Naive thymus-derived CD8-positive, alpha-beta T cell (primary cell): Measurements from ENCODE around the gene KMT5C. TPM values are rescaled to one million over a fixed set of nuclear protein-coding genes. Genes with fewer than 3 reads are reported as not detected.

Experiments used
- ATAC-seq, 2 donors: fragments of 150-1000 bp; cut with Tn5 transposase in 1 of 2; sonication (Bioruptor Pico), chemical (Tn5 transposase) in 1 of 2; 1 replicate in 1 of 2; 2 replicates in 1 of 2; pipeline ENCODE4 v1.10.0; 2021; ENCODE audit warnings: mild to moderate bottlenecking in 2 of 2, moderate library complexity in 2 of 2
- POLR2A ChIA-PET: fragments of 350-600 bp; sonication (Branson Sonifier 250); formaldehyde crosslinking; loops from one replicate; lab custom pipeline; 2021; ENCODE audit warnings: antibody characterized with exemption; lab: Charles Lee
- DNase-seq, 10 donors: peaks; one replicate each; pipeline versions ENCODE4 v3.0.0 to v3.0.0-alpha.2; 2020 to 2022
- H3K27ac Mint-ChIP-seq, 10 donors: one replicate each; pipeline ENCODE4 v1.8.0; 2020 to 2022; ENCODE audit warnings: mild to moderate bottlenecking in 10 of 10, mixed read lengths in 10 of 10, moderate library complexity in 4 of 10, inconsistent platforms in 1 of 10
- H3K27me3 Mint-ChIP-seq, 5 donors: one replicate each; pipeline ENCODE4 v1.8.0; 2021 to 2022; ENCODE audit warnings: mixed read lengths in 5 of 5
- H3K36me3 Mint-ChIP-seq, 3 donors: one replicate each; pipeline ENCODE4 v1.8.0; 2020 to 2022; ENCODE audit warnings: mixed read lengths in 3 of 3, mild to moderate bottlenecking in 2 of 3, inconsistent platforms in 1 of 3
- H3K4me1 Mint-ChIP-seq, 4 donors: one replicate each; pipeline ENCODE4 v1.8.0; 2021 to 2022; ENCODE audit warnings: mixed read lengths in 4 of 4
- H3K4me3 Mint-ChIP-seq, 10 donors: one replicate each; pipeline ENCODE4 v1.8.0; 2020 to 2022; ENCODE audit warnings: mild to moderate bottlenecking in 10 of 10, mixed read lengths in 10 of 10, moderate library complexity in 6 of 10, inconsistent platforms in 1 of 10
- H3K9me3 Mint-ChIP-seq, 9 donors: one replicate each; pipeline ENCODE4 v1.8.0; 2020 to 2022; ENCODE audit warnings: mixed read lengths in 9 of 9, mild to moderate bottlenecking in 3 of 9, inconsistent platforms in 1 of 9, moderate library complexity in 1 of 9
- polyA plus RNA-seq, 3 donors: library from polyadenylated mRNA; unstranded; fragments of 300-500 nt; fragmentation: Illumina TruSeq; gene quantifications; one replicate each; pipeline ENCODE4 v1.2.3, GENCODE V29; 2021
- total RNA-seq, 8 experiments: library from RNA in 2 of 8; stranded (reverse) in 2 of 8; gene quantifications; one replicate each; pipeline ENCODE4 v1.2.3 and lab custom pipeline; 2021 to 2026

The KMT5C gene
- total and polyA plus RNA-seq, 5 experiments from 2014 or later, result 1.7 to 21.8 (median 2.5) TPM

- POLR2A ChIA-PET, result interaction anchor here (0.5 to 12.9 kb wide), 21 partner anchors 11 to 269 kb away, joined by 3 to 181 read pairs (median 5); partner anchors contain the start of genes CCDC106, GARIN5B, HSPBP1 and ISOC2
- Mint-ChIP-seq H3K36me3 (peaks cover 9 to 45% (median 21%) of the 10 kb centered on the region in 3 donors), H3K4me1 (peaks cover 33 to 73% (median 67%) of the 10 kb centered on the region in 4 donors), H3K27ac (peak overlapping the region; percentile 98 to 100 (median 99)), H3K9me3 (peaks cover 0 to 2% (median 0%) of the 10 kb centered on the region in 9 donors), H3K4me3 (peak overlapping the region; percentile 99 to 100 (median 100)), H3K27me3 (no peaks in the 10 kb centered on the region)
- ATAC-seq (peak; percentile 77), DNase-seq (peak; percentile 89 to 100 (median 96))
Observed at GRCh38 chr19:55384920-55385723, 45.4 kb downstream of the KMT5C start.

- DNase-seq, result peak; percentile 63 to 100 (median 99)
- peak; percentile 73 to 81 for ATAC-seq
- H3K4me1 Mint-ChIP-seq, result peaks cover 36 to 79% (median 75%) of the 10 kb centered on the region in 4 donors
- H3K9me3 Mint-ChIP-seq, result peaks cover 0 to 2% (median 0%) of the 10 kb centered on the region in 9 donors
- POLR2A ChIA-PET, result interaction anchor here (0.5 to 12.9 kb wide), 8 partner anchors 13 to 131 kb away, joined by 3 to 181 read pairs (median 22); partner anchors contain the start of genes KMT5C, PPP6R1 and UBE2S
- H3K27ac Mint-ChIP-seq, result peak within 1 kb of the TSS; percentile 98 to 100 (median 99)
- H3K4me3 Mint-ChIP-seq, result peak within 1 kb of the TSS; percentile 99 to 100 (median 100)
- peaks cover 9 to 50% (median 21%) of the 10 kb centered on the region in 3 donors for H3K36me3 Mint-ChIP-seq
- no peaks in the 10 kb centered on the region for H3K27me3 Mint-ChIP-seq
Observed at GRCh38 chr19:55385724-55386492, 46.2 kb downstream of the KMT5C start, which contains the start of gene RPL28. RPL28 (plus strand) TSS chr19:55385932; CDS start chr19:55386358, 426 bp downstream.

GRCh38 chr19:55386493-55386971 is 46.9 kb downstream of the KMT5C start:
- Mint-ChIP-seq H3K9me3 (peaks cover 0 to 2% (median 0%) of the 10 kb centered on the region in 9 donors), H3K27ac (peak overlapping the region; percentile 98 to 100 (median 99)), H3K36me3 (peaks cover 9 to 50% (median 21%) of the 10 kb centered on the region in 3 donors), H3K4me1 (peaks cover 35 to 82% (median 78%) of the 10 kb centered on the region in 4 donors), H3K4me3 (peak overlapping the region; percentile 99 to 100 (median 100)), H3K27me3 (no peaks in the 10 kb centered on the region)
- DNase-seq (no peak), ATAC-seq (no peak)
- POLR2A ChIA-PET, result interaction anchor here (0.6 to 12.9 kb wide), 9 partner anchors 12 to 132 kb away, joined by 3 to 181 read pairs (median 19); partner anchors contain the start of genes KMT5C, PPP6R1 and UBE2S

GRCh38 chr19:55387736-55388497 is 48.2 kb downstream of the KMT5C start:
- peak overlapping the region; percentile 99 to 100 (median 100) for H3K4me3 Mint-ChIP-seq
- no peaks in the 10 kb centered on the region for H3K27me3 Mint-ChIP-seq
- peak overlapping the region; percentile 31 to 100 (median 99) for H3K27ac Mint-ChIP-seq
- POLR2A ChIA-PET, result interaction anchor here (0.7 to 12.9 kb wide), 6 partner anchors 11 to 284 kb away, joined by 3 to 181 read pairs (median 12); partner anchors contain the start of genes FIZ1 and UBE2S
- ATAC-seq (no peak), DNase-seq (peak in 1 of 10 donors; percentile 59)
- peaks cover 0 to 2% (median 0%) of the 10 kb centered on the region in 9 donors for H3K9me3 Mint-ChIP-seq
- H3K4me1 Mint-ChIP-seq, result peaks cover 26 to 79% (median 69%) of the 10 kb centered on the region in 4 donors
- peaks cover 9 to 56% (median 21%) of the 10 kb centered on the region in 3 donors for H3K36me3 Mint-ChIP-seq

- Mint-ChIP-seq H3K27ac (peak overlapping the region in 9 of 10 donors; percentile 24 to 86 (median 60)), H3K9me3 (peaks cover 0 to 2% (median 0%) of the 10 kb centered on the region in 9 donors), H3K36me3 (peaks cover 9 to 56% (median 21%) of the 10 kb centered on the region in 3 donors), H3K4me1 (peaks cover 25 to 70% (median 64%) of the 10 kb centered on the region in 4 donors), H3K27me3 (no peaks in the 10 kb centered on the region), H3K4me3 (peak overlapping the region; percentile 45 to 99 (median 68))
- POLR2A ChIA-PET, result interaction anchor here (3.3 to 12.9 kb wide), 2 partner anchors 9 to 17 kb away, joined by 19 to 181 read pairs; partner anchors contain the start of gene UBE2S
- ATAC-seq (no peak), DNase-seq (peak in 1 of 10 donors; percentile 27)
Observed at GRCh38 chr19:55389386-55390317, 50.0 kb downstream of the KMT5C start.

- peak overlapping the region in 9 of 10 donors; percentile 32 to 89 (median 81) for H3K27ac Mint-ChIP-seq
- H3K4me3 Mint-ChIP-seq, result peak overlapping the region in 2 of 10 donors; percentile 24 to 66
- no peaks in the 10 kb centered on the region for H3K27me3 Mint-ChIP-seq
- POLR2A ChIA-PET, result interaction anchor here (0.8 to 12.9 kb wide), 3 partner anchors 16 to 87 kb away, joined by 3 to 181 read pairs (median 3); partner anchors contain the start of genes KMT5C and UBE2S
- peaks cover 0 to 2% (median 0%) of the 10 kb centered on the region in 9 donors for H3K9me3 Mint-ChIP-seq
- DNase-seq (no peak), ATAC-seq (no peak)
- H3K4me1 Mint-ChIP-seq, result peaks cover 25 to 64% (median 59%) of the 10 kb centered on the region in 4 donors
- peaks cover 9 to 56% (median 21%) of the 10 kb centered on the region in 3 donors for H3K36me3 Mint-ChIP-seq
Observed at GRCh38 chr19:55390461-55390880, 50.8 kb downstream of the KMT5C start.

- H3K4me3 Mint-ChIP-seq, result no peak overlapping the region
- peaks cover 3 to 50% (median 21%) of the 10 kb centered on the region in 3 donors for H3K36me3 Mint-ChIP-seq
- ATAC-seq (peak in 1 of 2 donors; percentile 26), DNase-seq (no peak)
- no peaks in the 10 kb centered on the region for H3K27me3 Mint-ChIP-seq
- H3K27ac Mint-ChIP-seq, result peak overlapping the region in 6 of 10 donors; percentile 33 to 89 (median 82)
- no peaks in the 10 kb centered on the region for H3K9me3 Mint-ChIP-seq
- peaks cover 21 to 59% (median 54%) of the 10 kb centered on the region in 4 donors for H3K4me1 Mint-ChIP-seq
- POLR2A ChIA-PET, result interaction anchor here (0.8 to 12.9 kb wide), 3 partner anchors 15 to 88 kb away, joined by 3 to 181 read pairs (median 3); partner anchors contain the start of genes KMT5C and UBE2S
Observed at GRCh38 chr19:55391191-55391670, 51.6 kb downstream of the KMT5C start.

- POLR2A ChIA-PET, result interaction anchor here (1.1 to 12.9 kb wide), 2 partner anchors 15 to 89 kb away, joined by 3 to 181 read pairs; partner anchors contain the start of gene UBE2S
- no peak overlapping the region for H3K4me3 Mint-ChIP-seq
Observed at GRCh38 chr19:55391702-55392615, 52.3 kb downstream of the KMT5C start.

More at GRCh38 chr19:55391702-55392615, 52.3 kb downstream of the KMT5C start:
- DNase-seq (no peak), ATAC-seq (no peak)
- H3K9me3 Mint-ChIP-seq, result no peaks in the 10 kb centered on the region
- no peaks in the 10 kb centered on the region for H3K27me3 Mint-ChIP-seq
- H3K27ac Mint-ChIP-seq, result peak overlapping the region in 9 of 10 donors; percentile 18 to 68 (median 60)
- peaks cover 0 to 44% (median 14%) of the 10 kb centered on the region in 3 donors for H3K36me3 Mint-ChIP-seq
- H3K4me1 Mint-ChIP-seq, result peaks cover 18 to 53% (median 47%) of the 10 kb centered on the region in 4 donors
